G401 (cell line): Measurements from ENCODE around the gene YY1. TPM values are rescaled to one million over a fixed set of nuclear protein-coding genes. Genes with fewer than 3 reads are reported as not detected.
A peak's percentile ranks its signal among the peaks of the same experiment; 100 is the strongest.
"Not testable (repeated sequence)": the region's sequence is repeated elsewhere in the genome, so short reads cannot be mapped to it uniquely, and the experiment has no call there.

Experiments
- DNase-seq: peaks from one replicate; pipeline ENCODE4 v3.0.0-alpha.2; 2015; ENCODE audit warnings: low spot score
- in situ Hi-C: cut with HindIII; loops from 2 replicates; pipeline ENCODE4 v1.10.0; 2016; ENCODE audit warnings: low sequenced_read_pairs, mixed read lengths
- total RNA-seq: library from RNA; depleted of rRNA; stranded (reverse); fragments of >200 nt; shearing (Covaris generic); gene quantifications from 2 replicates; pipeline ENCODE4 v1.2.3, GENCODE V29; 2014

The YY1 gene
- total RNA-seq, 1 experiment from 2014 or later: 70.4 TPM

- in situ Hi-C loops: no loop called here
- no peak for DNase-seq
Measured at GRCh38 chr14:100279563-100279962, 40.6 kb downstream of the YY1 start.

GRCh38 chr14:100281286-100282082 lies 42.5 kb downstream of the YY1 start:
- in situ Hi-C loops: no loop called here
- no peak for DNase-seq

GRCh38 chr14:100282083-100282350 lies 43.1 kb downstream of the YY1 start:
- in situ Hi-C loops: no loop called here
- no peak for DNase-seq

- in situ Hi-C loops: no loop called here
- no peak for DNase-seq
Measured at GRCh38 chr14:100282766-100283419, 43.9 kb downstream of the YY1 start.

GRCh38 chr14:100283436-100283835 lies 44.5 kb downstream of the YY1 start:
- in situ Hi-C loops, DNase-seq: not testable (repeated sequence)

- no peak for DNase-seq
- in situ Hi-C loops: no loop called here
Measured at GRCh38 chr14:100283984-100284881, 45.3 kb downstream of the YY1 start.

- in situ Hi-C loops: no loop called here
- peak; percentile 54 for DNase-seq
Measured at GRCh38 chr14:100285021-100285912, 46.3 kb downstream of the YY1 start.

GRCh38 chr14:100285913-100286400 lies 47.0 kb downstream of the YY1 start:
- in situ Hi-C loops: no loop called here
- DNase-seq: no peak

GRCh38 chr14:100286484-100287191 lies 47.7 kb downstream of the YY1 start:
- no peak for DNase-seq
- in situ Hi-C loops: no loop called here

GRCh38 chr14:100287202-100287997 lies 48.5 kb downstream of the YY1 start:
- in situ Hi-C loops: no loop called here
- DNase-seq: no peak

- DNase-seq, in situ Hi-C loops: not testable (repeated sequence)
Measured at GRCh38 chr14:100287998-100288295, 49.0 kb downstream of the YY1 start.

- DNase-seq: no peak
- in situ Hi-C loops: no loop called here
Measured at GRCh38 chr14:100288382-100289185, 49.6 kb downstream of the YY1 start.

- no peak for DNase-seq
- in situ Hi-C loops: no loop called here
Measured at GRCh38 chr14:100289916-100290606, 51.1 kb downstream of the YY1 start.

GRCh38 chr14:100290607-100291304 lies 51.8 kb downstream of the YY1 start:
- in situ Hi-C loops: no loop called here
- no peak for DNase-seq

GRCh38 chr14:100291305-100292075 lies 52.5 kb downstream of the YY1 start:
- no peak for DNase-seq
- in situ Hi-C loops: no loop called here
